A549 (cell line): ENCODE results near the gene IVD.
"Not testable (repeated sequence)": the region's sequence is repeated elsewhere in the genome, so short reads cannot be mapped to it uniquely, and the experiment has no call there.

Source experiments
- CEBPB ChIP-seq, 2 experiments: fragments of >200 bp in 1 of 2; sonication (Bioruptor Twin) in 1 of 2; formaldehyde crosslinking in 1 of 2; IDR thresholded peaks; 2 replicates each; pipeline ENCODE4 v1.6.1; 2012 to 2016
- CTCF ChIP-seq: fragments of >200 bp; sonication (Bioruptor Twin); formaldehyde crosslinking; IDR thresholded peaks from 3 replicates; pipeline ENCODE4 v1.5.1; 2016
- GATA3 ChIP-seq: IDR thresholded peaks from 2 replicates; pipeline ENCODE4 v1.6.1; 2012; ENCODE audit warnings: borderline replicate concordance
- HDAC2 ChIP-seq: fragments of 200-600 bp; sonication (generic); IDR thresholded peaks from 2 replicates; pipeline ENCODE4 v1.6.1; 2016
- POLR2A ChIP-seq: IDR thresholded peaks from 2 replicates; pipeline ENCODE4 v1.6.1; 2012; ENCODE audit warnings: mild to moderate bottlenecking, low read length
- RAD21 ChIP-seq, 2 experiments: fragments of >200 bp in 1 of 2; sonication (Bioruptor Twin) in 1 of 2; formaldehyde crosslinking in 1 of 2; IDR thresholded peaks in 1 of 2; conservative IDR thresholded peaks in 1 of 2; 2 replicates in 1 of 2; 3 replicates in 1 of 2; pipeline ENCODE4 v1.6.1; 2012 to 2018; ENCODE audit warnings: inconsistent platforms in 1 of 2
- SMC3 ChIP-seq: fragments of >200 bp; sonication (Bioruptor Twin); formaldehyde crosslinking; IDR thresholded peaks from 3 replicates; pipeline ENCODE4 v1.6.1; 2018; ENCODE audit warnings: inconsistent platforms
- TP53 ChIP-seq: fragments of 250-450 bp; sonication (Bioruptor Pico); IDR thresholded peaks from 2 replicates; pipeline ENCODE4 v1.5.0; 2021; ENCODE audit warnings: mild to moderate bottlenecking, moderate library complexity
- USF2 ChIP-seq: fragments of 450-650 bp; IDR thresholded peaks from 2 replicates; pipeline ENCODE4 v1.6.1; 2014; ENCODE audit warnings: antibody characterized with exemption
- ZFP36 ChIP-seq: fragments of 450-650 bp; IDR thresholded peaks from 2 replicates; pipeline ENCODE4 v1.6.1; 2014; ENCODE audit warnings: borderline replicate concordance; ENCODE audit not compliant: partially characterized antibody
- TF ChIP-seq, protein P1 (sequence below): IDR thresholded peaks from 2 replicates; pipeline ENCODE4 v1.6.1; 2012

DNA sequence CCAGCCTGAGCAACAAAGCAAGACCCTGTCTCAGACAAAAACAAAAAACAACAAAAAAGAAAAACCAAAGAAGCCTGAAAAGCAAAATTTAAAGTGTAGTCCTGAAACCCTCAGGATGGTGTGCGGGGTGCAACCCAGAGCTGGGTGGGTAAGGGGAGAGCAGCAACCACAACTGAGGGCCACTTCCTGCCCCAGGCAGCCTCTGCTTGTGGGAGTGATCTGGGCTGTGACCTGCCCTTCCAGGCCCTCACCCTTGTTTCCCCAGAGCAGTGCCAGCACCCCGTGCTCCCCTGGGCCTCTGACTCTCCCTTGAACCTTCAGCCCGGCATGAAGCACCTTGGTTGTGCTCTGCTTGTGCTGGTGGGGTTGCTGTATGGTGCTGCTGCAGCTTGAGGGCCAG, 48.3 kb downstream of the IVD start:
- TF ChIP-seq RAD21 (conservative IDR thresholded peaks at IDR 0.05 in 1 of 2, IDR thresholded peaks at IDR 0.05 in 1 of 2); TP53 (CRISPR knock-in tag); GATA3; POLR2A; ZFP36; CTCF; USF2; SMC3; HDAC2; CEBPB (IDR thresholded peaks at IDR 0.05): not testable (repeated sequence)
- TF ChIP-seq, protein P1, sequence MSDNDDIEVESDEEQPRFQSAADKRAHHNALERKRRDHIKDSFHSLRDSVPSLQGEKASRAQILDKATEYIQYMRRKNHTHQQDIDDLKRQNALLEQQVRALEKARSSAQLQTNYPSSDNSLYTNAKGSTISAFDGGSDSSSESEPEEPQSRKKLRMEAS: not testable (repeated sequence)
